CD4-positive, alpha-beta T cell treated with Interferon alpha-2 for 1 hour (primary cell): ENCODE results near the gene IFIT2.
"Not testable (repeated sequence)": the region's sequence is repeated elsewhere in the genome, so short reads cannot be mapped to it uniquely, and the experiment has no call there.

ENCODE experiments used
- DNase-seq, 2 donors: peaks; one replicate each; pipeline ENCODE4 v3.0.0-alpha.2; 2020 to 2022

Gene IFIT2

GRCh38 chr10:89280508-89280907, 21.3 kb upstream of the IFIT2 start:
- no peak for DNase-seq

- no peak for DNase-seq
Observed at GRCh38 chr10:89281606-89282395, 20.0 kb upstream of the IFIT2 start.

GRCh38 chr10:89283025-89283935, 18.6 kb upstream of the IFIT2 start:
- DNase-seq: no peak

GRCh38 chr10:89283936-89284475, 17.8 kb upstream of the IFIT2 start:
- DNase-seq: no peak

GRCh38 chr10:89284711-89285110, 17.1 kb upstream of the IFIT2 start:
- DNase-seq: not testable (repeated sequence)

GRCh38 chr10:89285303-89285702, 16.5 kb upstream of the IFIT2 start:
- DNase-seq: not testable (repeated sequence)

DNA sequence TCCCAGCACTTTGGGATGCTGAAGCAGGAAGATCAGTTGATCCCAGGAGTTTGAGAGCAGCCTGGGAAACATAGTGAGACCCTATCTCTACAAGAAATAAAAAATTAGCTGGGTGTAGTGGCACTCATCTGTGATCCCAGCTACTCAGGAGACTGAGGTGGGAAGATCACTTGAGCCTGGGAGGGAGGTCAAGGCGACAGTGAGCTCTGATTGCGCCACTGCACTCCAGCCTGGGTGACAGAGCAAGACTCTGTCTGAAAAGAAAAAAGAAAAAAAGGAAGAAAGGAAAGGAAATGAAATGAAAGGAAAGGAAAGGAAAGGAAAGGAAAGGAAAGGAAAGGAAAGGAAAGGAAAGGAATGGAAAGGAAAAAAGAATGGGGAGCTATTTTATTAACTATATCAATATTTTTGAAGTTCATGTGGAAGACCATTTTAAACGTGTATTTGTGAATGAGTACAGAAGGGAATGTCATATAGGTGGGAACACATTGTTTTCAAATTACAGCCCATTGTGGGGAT, 7.1 kb upstream of the IFIT2 start:
- DNase-seq: no peak

GRCh38 chr10:89295597-89295996, 6.2 kb upstream of the IFIT2 start:
- DNase-seq: peak; percentile 12 to 34

- peak; percentile 29 to 54 for DNase-seq
Observed at GRCh38 chr10:89296220-89296648, 5.6 kb upstream of the IFIT2 start.

DNA sequence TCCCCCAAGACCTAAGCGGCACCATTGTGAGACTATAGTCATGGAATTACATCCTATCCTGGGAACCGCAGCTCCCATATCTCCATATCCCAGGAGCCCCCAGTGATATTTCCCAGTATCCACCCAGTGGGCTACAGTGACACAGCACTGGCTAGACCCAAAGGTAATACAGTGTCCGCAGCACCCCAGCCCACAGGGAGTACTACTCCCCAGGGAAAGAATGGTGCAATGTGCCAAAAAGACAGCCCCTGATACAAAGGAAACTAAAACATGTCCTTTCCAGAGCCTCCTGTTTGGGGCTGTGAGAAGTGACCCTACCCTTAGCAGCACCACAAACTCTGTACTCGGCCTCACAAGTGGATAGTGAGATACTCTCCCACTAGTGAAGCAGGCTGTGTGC, 4.5 kb upstream of the IFIT2 start:
- DNase-seq: no peak

- peak in 1 of 2 donors; percentile 17 for DNase-seq
Observed at GRCh38 chr10:89297791-89298190, 4.1 kb upstream of the IFIT2 start.

- no peak for DNase-seq
Observed at GRCh38 chr10:89299031-89299430, 2.8 kb upstream of the IFIT2 start.

DNA sequence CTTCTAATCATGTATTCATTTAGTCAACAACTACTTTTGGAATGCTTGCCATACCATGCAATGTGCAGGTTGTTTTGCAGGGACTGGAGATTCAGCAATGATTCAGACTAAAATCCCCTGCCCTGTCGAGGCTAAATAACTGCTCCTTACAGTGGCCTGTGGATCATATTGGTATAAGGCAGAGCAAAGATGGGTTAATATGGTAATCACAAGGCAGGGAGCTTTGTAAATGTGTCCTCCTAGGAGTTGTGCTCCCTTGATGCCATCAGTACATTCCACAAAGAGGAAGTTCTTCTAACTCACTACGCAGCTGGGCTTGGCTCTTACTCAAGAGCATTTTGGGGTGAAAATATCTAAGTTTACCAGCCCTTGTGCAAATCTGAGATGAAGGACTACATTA, 614 bp upstream of the IFIT2 start:
- DNase-seq: peak; percentile 52 to 60

DNA sequence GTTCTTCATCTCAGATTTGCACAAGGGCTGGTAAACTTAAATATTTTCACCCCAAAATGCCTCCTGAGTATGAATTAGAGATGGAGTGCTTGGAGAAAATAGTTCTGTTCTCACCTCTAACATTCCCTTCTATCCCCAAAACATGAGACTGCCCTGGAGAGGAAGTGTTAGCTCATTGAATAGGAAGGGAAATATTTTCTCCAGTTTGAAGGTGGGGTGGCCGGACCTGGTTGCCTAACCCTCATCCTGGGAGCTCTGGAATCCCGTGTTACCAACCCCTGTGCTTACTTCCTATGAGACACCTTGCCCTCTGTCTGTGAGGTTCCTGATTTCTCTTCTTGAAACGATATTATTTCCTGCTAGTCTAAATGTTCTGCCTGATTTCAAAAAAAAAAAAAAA, 779 bp downstream of the IFIT2 start:
- peak in 1 of 2 donors; percentile 39 for DNase-seq

DNA sequence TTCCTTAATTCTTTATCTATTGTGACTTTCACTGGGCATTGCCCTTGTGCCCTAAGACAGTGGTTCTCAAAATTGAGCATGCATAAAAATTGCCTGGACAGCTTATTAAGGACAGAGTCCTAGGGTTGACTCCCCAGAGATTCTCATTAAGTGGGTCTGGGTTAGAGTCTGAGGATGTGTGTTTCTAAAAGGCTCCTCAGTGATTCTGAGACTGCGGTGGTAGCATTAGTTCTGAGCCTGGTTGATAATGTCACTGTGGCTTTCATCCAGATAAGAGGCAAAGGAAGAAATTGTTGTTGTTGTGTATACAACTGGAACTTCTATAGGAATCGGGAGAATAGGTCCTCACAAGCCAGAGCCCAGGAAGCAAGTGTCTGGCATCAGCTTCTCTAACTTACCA, 1.3 kb downstream of the IFIT2 start:
- peak in 1 of 2 donors; percentile 27 for DNase-seq

DNA sequence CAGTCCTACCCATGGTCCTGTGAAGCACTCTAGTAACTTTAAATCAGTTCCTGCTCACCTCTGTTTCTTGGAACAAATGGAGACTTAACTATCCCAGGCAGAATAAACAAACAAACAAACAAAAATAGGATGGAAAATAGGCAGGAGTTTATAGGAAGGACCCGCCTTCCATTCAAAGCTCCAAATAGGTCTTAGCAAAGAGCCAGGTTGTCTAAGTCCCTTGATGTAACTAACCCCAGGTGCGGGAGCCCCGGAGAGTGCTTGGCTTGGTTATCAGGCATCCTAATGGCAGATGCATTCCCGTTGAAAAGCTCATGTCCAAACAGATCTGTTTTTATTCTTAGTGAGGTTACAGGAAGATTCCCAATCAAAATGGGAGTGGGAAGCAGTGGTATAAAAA, 2.2 kb downstream of the IFIT2 start:
- DNase-seq: peak in 1 of 2 donors; percentile 38

DNA sequence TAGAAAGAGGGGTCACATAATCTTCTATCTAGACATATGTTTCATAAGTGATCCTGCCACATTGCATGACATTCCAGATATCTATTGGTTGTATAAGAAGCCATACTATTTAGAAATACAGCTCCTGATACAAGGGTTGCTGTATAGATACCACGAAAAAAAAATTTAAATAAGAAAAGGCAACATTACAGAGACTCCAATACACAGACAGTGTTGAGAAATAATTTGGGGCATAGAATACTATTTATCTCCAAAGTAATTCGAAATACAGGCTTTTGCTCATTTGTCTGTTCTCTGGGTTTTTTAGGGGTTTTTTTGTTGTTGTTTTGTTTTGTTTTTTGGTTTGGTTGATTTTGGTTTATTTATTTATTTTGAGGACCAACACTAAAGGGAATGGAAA, 2.6 kb downstream of the IFIT2 start:
- peak in 1 of 2 donors; percentile 23 for DNase-seq

- DNase-seq: no peak
Observed at GRCh38 chr10:89304925-89305324, 3.1 kb downstream of the IFIT2 start.

DNA sequence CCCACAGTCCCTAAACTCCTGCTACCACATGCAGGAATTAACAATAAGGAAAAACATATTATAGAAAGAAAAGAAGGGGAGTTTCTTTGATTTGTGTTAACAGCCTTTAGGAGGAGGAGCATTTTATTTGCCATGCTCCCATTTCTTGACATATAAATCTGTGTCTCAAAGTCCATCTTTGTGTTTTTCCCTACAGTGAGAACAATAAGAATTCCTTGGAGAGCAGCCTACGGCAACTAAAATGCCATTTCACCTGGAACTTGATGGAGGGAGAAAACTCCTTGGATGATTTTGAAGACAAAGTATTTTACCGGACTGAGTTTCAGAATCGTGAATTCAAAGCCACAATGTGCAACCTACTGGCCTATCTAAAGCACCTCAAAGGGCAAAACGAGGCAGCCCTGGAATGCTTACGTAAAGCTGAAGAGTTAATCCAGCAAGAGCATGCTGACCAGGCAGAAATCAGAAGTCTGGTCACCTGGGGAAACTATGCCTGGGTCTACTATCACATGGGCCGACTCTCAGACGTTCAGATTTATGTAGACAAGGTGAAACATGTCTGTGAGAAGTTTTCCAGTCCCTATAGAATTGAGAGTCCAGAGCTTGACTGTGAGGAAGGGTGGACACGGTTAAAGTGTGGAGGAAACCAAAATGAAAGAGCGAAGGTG, 4.1 kb downstream of the IFIT2 start:
- DNase-seq: peak in 1 of 2 donors; percentile 30

- peak; percentile 12 to 39 for DNase-seq
Observed at GRCh38 chr10:89306434-89307268, 4.8 kb downstream of the IFIT2 start.

DNA sequence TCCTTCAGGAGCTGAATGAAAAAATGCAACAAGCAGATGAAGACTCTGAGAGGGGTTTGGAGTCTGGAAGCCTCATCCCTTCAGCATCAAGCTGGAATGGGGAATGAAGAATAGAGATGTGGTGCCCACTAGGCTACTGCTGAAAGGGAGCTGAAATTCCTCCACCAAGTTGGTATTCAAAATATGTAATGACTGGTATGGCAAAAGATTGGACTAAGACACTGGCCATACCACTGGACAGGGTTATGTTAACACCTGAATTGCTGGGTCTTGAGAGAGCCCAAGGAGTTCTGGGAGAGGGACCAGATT, 5.4 kb downstream of the IFIT2 start:
- peak in 1 of 2 donors; percentile 33 for DNase-seq

GRCh38 chr10:89308266-89308665, 6.4 kb downstream of the IFIT2 start:
- peak in 1 of 2 donors; percentile 31 for DNase-seq
